Ascending aorta (tissue), 2 donors: Measurements from ENCODE around the gene LSMEM2. TPM values are rescaled to one million over a fixed set of nuclear protein-coding genes. Genes with fewer than 3 reads are reported as not detected.

ENCODE experiments used
- DNase-seq, 2 donors: peaks; one replicate each; pipeline ENCODE4 v3.0.0-alpha.2; 2019; ENCODE audit warnings: low spot score in 2 of 2
- H3K27ac ChIP-seq, 2 donors: fragments of 200-600 bp; sonication (generic); one replicate each; pipeline ENCODE4 v1.5.1; 2016 to 2017; ENCODE audit warnings: mild to moderate bottlenecking in 1 of 2
- H3K27me3 ChIP-seq: fragments of 200-600 bp; sonication (generic); one replicate; pipeline ENCODE4 v1.5.1; 2017
- H3K36me3 ChIP-seq, 2 donors: fragments of 200-600 bp; sonication (generic); one replicate each; pipeline ENCODE4 v1.5.1; 2016
- H3K4me1 ChIP-seq, 2 donors: fragments of 200-600 bp; sonication (generic); one replicate each; pipeline ENCODE4 v1.5.1; 2016 to 2017; ENCODE audit warnings: mild to moderate bottlenecking in 1 of 2
- H3K4me3 ChIP-seq, 2 donors: fragments of 200-600 bp; sonication (generic); one replicate each; pipeline ENCODE4 v1.5.1; 2016 to 2017; ENCODE audit warnings: mild to moderate bottlenecking in 1 of 2
- H3K9me3 ChIP-seq, 2 donors: fragments of 200-600 bp; sonication (generic); one replicate each; pipeline ENCODE4 v1.5.1; 2016
- intact Hi-C: fragments of 100-400 bp; cut with DNase I; formaldehyde crosslinking; loops from one replicate; pipeline ENCODE4 v1.15.1; 2023
- total RNA-seq: library from RNA; depleted of rRNA; stranded (reverse); fragments of >200 nt; gene quantifications from one replicate; pipeline ENCODE4 v1.1.0, GENCODE V29; 2016
- TF ChIP-seq, protein P1 (sequence below), 3 experiments: fragments of 200-600 bp in 2 of 3; fragments of 450-650 bp in 1 of 3; sonication (generic) in 2 of 3; IDR thresholded peaks; one replicate each; pipeline ENCODE4 v1.5.1; 2016 to 2019; ENCODE audit warnings: antibody characterized with exemption in 3 of 3, mild to moderate bottlenecking in 1 of 3, moderate library complexity in 1 of 3

Gene LSMEM2
- total RNA-seq, 1 donor from 2014 or later = not detected

DNA sequence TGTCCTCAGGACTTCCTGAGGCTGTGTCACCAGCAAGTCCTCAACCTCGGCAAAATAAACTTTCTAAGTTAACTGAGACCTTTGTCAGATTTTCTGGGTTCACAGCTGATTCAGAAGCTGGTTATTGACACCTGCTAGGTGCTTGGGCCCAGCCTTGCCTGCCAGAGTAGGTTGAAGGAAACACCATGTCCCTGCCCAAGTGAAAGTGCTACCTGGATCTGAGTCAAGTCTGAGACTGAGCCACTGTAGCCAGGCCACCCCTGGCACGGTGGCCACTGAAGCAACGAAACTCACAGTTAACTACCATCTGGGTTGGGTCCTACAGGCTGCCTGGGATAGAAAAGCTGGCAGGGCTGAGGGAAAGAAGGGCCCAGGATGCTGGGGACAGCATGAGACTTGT lies 35.5 kb downstream of the LSMEM2 start:
- Histone ChIP-seq H3K27me3 (no peaks in the 10 kb centered on the region), H3K4me3 (no peak overlapping the region), H3K27ac (no peak overlapping the region), H3K9me3 (no peaks in the 10 kb centered on the region), H3K36me3 (peaks cover 0 to 21% of the 10 kb centered on the region in 2 donors), H3K4me1 (peaks cover 0 to 9% of the 10 kb centered on the region in 2 donors)
- no peak for DNase-seq
- TF ChIP-seq, protein P1, sequence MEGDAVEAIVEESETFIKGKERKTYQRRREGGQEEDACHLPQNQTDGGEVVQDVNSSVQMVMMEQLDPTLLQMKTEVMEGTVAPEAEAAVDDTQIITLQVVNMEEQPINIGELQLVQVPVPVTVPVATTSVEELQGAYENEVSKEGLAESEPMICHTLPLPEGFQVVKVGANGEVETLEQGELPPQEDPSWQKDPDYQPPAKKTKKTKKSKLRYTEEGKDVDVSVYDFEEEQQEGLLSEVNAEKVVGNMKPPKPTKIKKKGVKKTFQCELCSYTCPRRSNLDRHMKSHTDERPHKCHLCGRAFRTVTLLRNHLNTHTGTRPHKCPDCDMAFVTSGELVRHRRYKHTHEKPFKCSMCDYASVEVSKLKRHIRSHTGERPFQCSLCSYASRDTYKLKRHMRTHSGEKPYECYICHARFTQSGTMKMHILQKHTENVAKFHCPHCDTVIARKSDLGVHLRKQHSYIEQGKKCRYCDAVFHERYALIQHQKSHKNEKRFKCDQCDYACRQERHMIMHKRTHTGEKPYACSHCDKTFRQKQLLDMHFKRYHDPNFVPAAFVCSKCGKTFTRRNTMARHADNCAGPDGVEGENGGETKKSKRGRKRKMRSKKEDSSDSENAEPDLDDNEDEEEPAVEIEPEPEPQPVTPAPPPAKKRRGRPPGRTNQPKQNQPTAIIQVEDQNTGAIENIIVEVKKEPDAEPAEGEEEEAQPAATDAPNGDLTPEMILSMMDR (IDR thresholded peaks at IDR 0.05) = no peak
- intact Hi-C loops = no loop called here

DNA sequence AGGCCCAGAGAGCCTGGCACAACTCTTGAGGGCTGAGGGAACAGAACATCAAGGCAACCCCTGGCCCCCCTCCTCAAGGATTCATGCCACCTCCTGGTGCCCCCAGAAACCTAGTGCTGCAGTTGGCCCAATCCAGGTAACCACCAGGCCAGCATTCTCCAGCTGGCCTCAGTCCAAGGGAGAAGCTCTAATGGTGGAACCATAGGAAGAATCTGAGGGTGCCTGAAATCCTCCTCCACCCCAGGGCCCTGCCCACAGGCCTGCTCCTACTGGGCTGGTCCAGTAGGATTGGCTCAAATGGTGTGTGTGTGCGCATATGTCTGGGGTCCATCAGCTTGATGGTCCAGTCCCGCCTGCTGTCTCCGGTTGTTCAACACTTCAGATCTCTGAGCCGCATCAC lies 35.9 kb downstream of the LSMEM2 start:
- Histone ChIP-seq H3K27ac (no peak overlapping the region), H3K4me1 (peaks cover 2 to 12% of the 10 kb centered on the region in 2 donors), H3K27me3 (no peaks in the 10 kb centered on the region), H3K9me3 (no peaks in the 10 kb centered on the region), H3K4me3 (no peak overlapping the region), H3K36me3 (peaks cover 0 to 21% of the 10 kb centered on the region in 2 donors)
- intact Hi-C loops = no loop called here
- TF ChIP-seq, protein P1 (IDR thresholded peaks at IDR 0.05) = no peak
- DNase-seq = no peak

DNA sequence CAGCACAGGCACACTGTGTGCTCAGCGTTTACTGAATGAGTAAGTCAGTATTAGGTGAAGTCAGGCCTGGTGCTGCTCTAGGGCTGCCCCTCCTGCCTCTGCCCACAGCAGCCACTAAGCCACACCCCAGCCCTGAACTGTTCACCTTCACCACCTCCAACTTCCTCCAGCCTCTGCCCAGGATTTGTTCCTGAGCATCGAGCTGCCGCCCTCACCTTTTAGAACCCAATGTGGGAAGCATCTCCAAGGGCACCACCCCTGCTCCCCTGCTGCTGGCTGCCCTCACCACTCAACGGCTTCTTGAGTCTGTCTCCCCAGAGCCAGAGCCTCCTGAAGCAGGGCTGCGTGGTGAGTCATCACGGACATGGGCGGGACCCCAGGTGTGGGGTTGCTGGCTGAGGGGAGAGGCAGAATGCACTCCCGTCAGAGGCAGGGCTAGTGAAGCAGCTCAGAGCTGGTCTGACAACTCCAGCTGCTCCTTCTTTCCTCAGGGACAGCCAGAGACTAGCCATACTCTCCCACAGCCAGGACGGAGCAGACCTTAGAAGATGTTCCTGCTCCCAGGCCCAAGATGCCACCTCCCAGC lies 37.9 kb downstream of the LSMEM2 start:
- DNase-seq = no peak
- Histone ChIP-seq H3K9me3 (no peaks in the 10 kb centered on the region), H3K4me3 (no peak overlapping the region), H3K27ac (no peak overlapping the region), H3K27me3 (no peaks in the 10 kb centered on the region), H3K36me3 (peaks cover 0 to 21% of the 10 kb centered on the region in 2 donors), H3K4me1 (peaks cover 8 to 22% of the 10 kb centered on the region in 2 donors)
- TF ChIP-seq, protein P1 (IDR thresholded peaks at IDR 0.05) = no peak
- intact Hi-C loops = no loop called here

DNA sequence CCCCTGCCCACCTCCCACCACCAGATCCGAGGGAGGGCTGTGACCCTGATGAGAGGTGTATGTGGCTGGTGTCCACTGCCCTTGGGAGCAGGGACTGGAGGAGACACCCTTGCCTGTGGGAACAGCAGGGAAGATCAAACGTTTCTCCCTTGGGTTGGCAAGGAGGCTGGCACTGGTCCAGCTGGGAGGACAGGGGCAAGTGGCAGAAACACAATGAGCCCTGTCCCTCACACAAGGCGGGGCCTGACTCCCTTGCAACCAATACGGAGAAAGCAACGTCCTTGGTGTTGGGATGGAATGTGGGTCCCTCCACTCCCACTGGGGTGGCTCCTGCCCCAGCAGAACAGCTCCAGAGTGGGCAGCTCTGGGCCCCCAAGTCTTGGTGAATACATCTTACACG lies 38.4 kb downstream of the LSMEM2 start:
- intact Hi-C loops = no loop called here
- H3K4me1 ChIP-seq = peaks cover 8 to 27% of the 10 kb centered on the region in 2 donors
- DNase-seq = no peak
- TF ChIP-seq, protein P1 (IDR thresholded peaks at IDR 0.05) = no peak
- H3K27ac ChIP-seq = no peak overlapping the region
- peaks cover 0 to 21% of the 10 kb centered on the region in 2 donors for H3K36me3 ChIP-seq
- H3K9me3 ChIP-seq = no peaks in the 10 kb centered on the region
- H3K4me3 ChIP-seq = no peak overlapping the region
- H3K27me3 ChIP-seq = no peaks in the 10 kb centered on the region

DNA sequence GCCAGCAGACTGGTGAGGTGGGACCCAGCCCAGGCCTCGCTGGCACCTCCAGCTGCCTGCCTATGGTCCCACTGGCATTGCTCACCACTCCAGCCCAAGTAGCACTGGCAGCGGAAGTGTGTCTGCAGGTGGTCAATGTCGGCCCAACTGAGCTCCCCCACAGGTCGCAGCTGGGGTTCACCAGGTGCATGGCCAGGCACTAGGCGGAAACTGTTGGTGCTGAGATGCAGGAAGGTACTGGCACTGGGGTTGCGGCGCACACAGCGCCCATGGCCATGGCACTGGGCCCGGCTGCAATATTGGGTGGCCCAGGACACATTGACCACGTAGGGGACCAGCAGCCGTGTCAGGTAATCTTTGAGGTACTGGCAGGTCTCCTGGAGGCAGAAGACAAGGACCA lies 39.3 kb downstream of the LSMEM2 start:
- no peaks in the 10 kb centered on the region for H3K27me3 ChIP-seq
- peak overlapping the region in 1 of 2 donors; percentile 5 for H3K4me3 ChIP-seq
- H3K36me3 ChIP-seq = peaks cover 0 to 21% of the 10 kb centered on the region in 2 donors
- H3K4me1 ChIP-seq = peaks cover 8 to 28% of the 10 kb centered on the region in 2 donors
- no peak for DNase-seq
- no peaks in the 10 kb centered on the region for H3K9me3 ChIP-seq
- intact Hi-C loops = no loop called here
- H3K27ac ChIP-seq = no peak overlapping the region
- TF ChIP-seq, protein P1 (IDR thresholded peaks at IDR 0.05) = no peak
